ENCODE data around the gene GPR153. TPM values are rescaled to one million over a fixed set of nuclear protein-coding genes. Genes with fewer than 3 reads are reported as not detected.

GPR153 gene
- total and polyA plus RNA-seq, 7 donors = 0.49 to 3.5 (median 2.2) TPM

DNA sequence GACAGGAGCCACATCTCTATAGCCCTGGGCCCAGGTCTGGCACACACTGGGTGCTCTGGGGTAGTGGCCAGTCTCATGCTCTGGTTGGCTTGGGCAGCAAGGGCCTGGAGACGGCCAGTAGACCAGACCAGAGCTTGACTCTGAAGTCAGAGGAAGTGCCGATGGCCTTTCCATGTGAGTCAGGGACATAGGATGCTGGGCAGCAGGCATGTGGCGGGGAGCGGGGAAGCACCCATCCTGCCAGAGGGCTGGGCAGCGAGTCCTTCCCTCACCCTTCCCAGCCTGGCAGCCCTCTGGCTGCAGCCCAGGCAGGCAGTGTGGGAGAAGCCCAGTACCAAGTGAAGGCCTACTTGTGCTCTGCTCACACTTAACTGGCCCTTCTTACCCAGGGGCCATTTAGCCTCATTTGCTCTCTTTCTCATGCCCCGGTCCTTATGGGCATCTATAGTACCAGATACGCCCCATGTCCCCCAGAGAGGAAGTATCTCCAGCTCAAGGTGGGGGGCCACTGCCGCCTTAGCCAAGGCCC is 3.3 kb downstream of the GPR153 start:
- WGBS, 3 donors = 59 to 77% (median 65%) methylated on average over 8 of the region's 8 CpGs
- intact Hi-C loops (cut with DNase I) = no loop called here
- Histone ChIP-seq H3K4me1 (no peaks in the 10 kb centered on the region), H3K4me3 (no peak overlapping the region), H3K27ac (no peak overlapping the region), H3K9me3 (no peaks in the 10 kb centered on the region), H3K36me3 (ENCODE audit: insufficient read depth in 1 of 2, low read depth in 1 of 2) (no peaks in the 10 kb centered on the region), H3K27me3 (ENCODE audit: insufficient read depth in 3 of 3, low read length in 2 of 3) (peaks cover 0 to 37% (median 21%) of the 10 kb centered on the region in 3 donors)
- no peak for DNase-seq
- TF ChIP-seq, protein P1, sequence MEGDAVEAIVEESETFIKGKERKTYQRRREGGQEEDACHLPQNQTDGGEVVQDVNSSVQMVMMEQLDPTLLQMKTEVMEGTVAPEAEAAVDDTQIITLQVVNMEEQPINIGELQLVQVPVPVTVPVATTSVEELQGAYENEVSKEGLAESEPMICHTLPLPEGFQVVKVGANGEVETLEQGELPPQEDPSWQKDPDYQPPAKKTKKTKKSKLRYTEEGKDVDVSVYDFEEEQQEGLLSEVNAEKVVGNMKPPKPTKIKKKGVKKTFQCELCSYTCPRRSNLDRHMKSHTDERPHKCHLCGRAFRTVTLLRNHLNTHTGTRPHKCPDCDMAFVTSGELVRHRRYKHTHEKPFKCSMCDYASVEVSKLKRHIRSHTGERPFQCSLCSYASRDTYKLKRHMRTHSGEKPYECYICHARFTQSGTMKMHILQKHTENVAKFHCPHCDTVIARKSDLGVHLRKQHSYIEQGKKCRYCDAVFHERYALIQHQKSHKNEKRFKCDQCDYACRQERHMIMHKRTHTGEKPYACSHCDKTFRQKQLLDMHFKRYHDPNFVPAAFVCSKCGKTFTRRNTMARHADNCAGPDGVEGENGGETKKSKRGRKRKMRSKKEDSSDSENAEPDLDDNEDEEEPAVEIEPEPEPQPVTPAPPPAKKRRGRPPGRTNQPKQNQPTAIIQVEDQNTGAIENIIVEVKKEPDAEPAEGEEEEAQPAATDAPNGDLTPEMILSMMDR (IDR thresholded peaks at IDR 0.05) = no peak
- ATAC-seq = no peak

GRCh38 chr1:6256645-6257044 is 4.3 kb downstream of the GPR153 start:
- no peak overlapping the region for H3K27ac ChIP-seq
- H3K36me3 ChIP-seq (ENCODE audit: insufficient read depth in 1 of 2, low read depth in 1 of 2) = no peaks in the 10 kb centered on the region
- no peak for DNase-seq
- intact Hi-C loops (cut with DNase I) = no loop called here
- no peaks in the 10 kb centered on the region for H3K4me1 ChIP-seq
- H3K9me3 ChIP-seq = no peaks in the 10 kb centered on the region
- TF ChIP-seq, protein P1 (IDR thresholded peaks at IDR 0.05) = no peak
- 86 to 92% (median 90%) methylated on average over 13 of the region's 13 CpGs for WGBS, 3 donors
- H3K4me3 ChIP-seq = no peak overlapping the region
- H3K27me3 ChIP-seq (ENCODE audit: insufficient read depth in 3 of 3, low read length in 2 of 3) = peaks cover 0 to 28% (median 15%) of the 10 kb centered on the region in 3 donors
- ATAC-seq = no peak

GRCh38 chr1:6254691-6255090 is 6.2 kb downstream of the GPR153 start:
- Histone ChIP-seq H3K4me1 (no peaks in the 10 kb centered on the region), H3K4me3 (no peak overlapping the region), H3K9me3 (no peaks in the 10 kb centered on the region), H3K36me3 (ENCODE audit: insufficient read depth in 1 of 2, low read depth in 1 of 2) (no peaks in the 10 kb centered on the region), H3K27me3 (ENCODE audit: insufficient read depth in 3 of 3, low read length in 2 of 3) (peaks cover 0 to 32% (median 9%) of the 10 kb centered on the region in 3 donors), H3K27ac (no peak overlapping the region)
- TF ChIP-seq, protein P1 (IDR thresholded peaks at IDR 0.05) = no peak
- intact Hi-C loops (cut with DNase I) = no loop called here
- ATAC-seq (no peak), DNase-seq (no peak)
- WGBS, 3 donors = 89 to 90% (median 90%) methylated on average over 16 of the region's 16 CpGs

DNA sequence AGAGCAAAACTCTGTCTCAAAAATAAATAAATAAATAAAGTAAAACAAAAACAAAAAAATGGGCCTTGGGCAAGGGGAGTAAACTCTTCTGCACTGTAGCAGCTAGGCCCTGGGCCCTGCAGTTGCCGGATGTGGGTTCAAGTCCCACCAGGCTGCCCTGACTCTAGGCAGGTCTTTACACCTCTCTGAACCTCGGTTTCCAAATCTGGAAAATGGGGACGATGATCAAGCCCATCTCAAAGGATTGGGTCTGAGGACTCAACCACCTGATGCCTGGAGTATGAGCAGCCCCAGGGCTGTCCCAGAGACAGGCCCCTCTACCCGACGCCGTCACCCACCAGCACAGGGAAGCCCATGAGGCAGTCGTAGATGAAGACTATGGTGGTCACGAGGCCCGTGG is 7.5 kb downstream of the GPR153 start:
- no peak for DNase-seq
- H3K36me3 ChIP-seq (ENCODE audit: insufficient read depth in 1 of 2, low read depth in 1 of 2) = no peaks in the 10 kb centered on the region
- WGBS, 3 donors = 95 to 98% (median 96%) methylated on average over 9 of the region's 9 CpGs
- TF ChIP-seq, protein P1 (IDR thresholded peaks at IDR 0.05) = no peak
- H3K4me1 ChIP-seq = no peaks in the 10 kb centered on the region
- intact Hi-C loops (cut with DNase I) = no loop called here
- no peak overlapping the region for H3K27ac ChIP-seq
- no peak for ATAC-seq
- peaks cover 0 to 31% (median 5%) of the 10 kb centered on the region in 3 donors for H3K27me3 ChIP-seq (ENCODE audit: insufficient read depth in 3 of 3, low read length in 2 of 3)
- H3K4me3 ChIP-seq = no peak overlapping the region
- H3K9me3 ChIP-seq = no peaks in the 10 kb centered on the region

DNA sequence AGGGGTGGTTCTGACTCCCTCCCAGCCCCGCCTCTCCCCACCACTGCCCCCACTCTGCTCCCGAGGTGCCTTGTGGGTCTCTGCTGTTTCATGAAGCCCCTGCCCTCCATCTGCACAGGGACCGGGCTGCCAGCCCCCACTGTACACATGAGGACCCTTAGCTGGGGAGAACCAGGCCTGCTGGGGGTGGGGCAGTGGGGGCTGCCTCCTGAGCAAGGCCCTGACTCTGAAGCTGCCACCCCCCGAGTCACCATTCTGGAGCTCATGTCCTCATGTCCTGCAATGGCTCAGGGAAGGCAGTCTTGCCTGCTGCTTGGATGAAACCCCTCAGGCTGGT is 8.6 kb downstream of the GPR153 start:
- Histone ChIP-seq H3K27me3 (ENCODE audit: insufficient read depth in 3 of 3, low read length in 2 of 3) (peaks cover 0 to 41% (median 3%) of the 10 kb centered on the region in 3 donors), H3K9me3 (no peaks in the 10 kb centered on the region), H3K4me3 (no peak overlapping the region), H3K36me3 (ENCODE audit: insufficient read depth in 1 of 2, low read depth in 1 of 2) (no peaks in the 10 kb centered on the region), H3K4me1 (no peaks in the 10 kb centered on the region), H3K27ac (no peak overlapping the region)
- intact Hi-C loops (cut with DNase I) = no loop called here
- WGBS, 3 donors = 81 to 88% (median 86%) methylated on average over 4 of the region's 4 CpGs
- DNase-seq (peak in 1 of 2 donors; percentile 19), ATAC-seq (no peak)
- TF ChIP-seq, protein P1 (IDR thresholded peaks at IDR 0.05) = no peak

All from psoas muscle (tissue), 8 donors.